ENCODE results near the gene TDRD12.

TDRD12 gene

GRCh38 chr19:32800191-32800590, 80.6 kb downstream of the TDRD12 start:
- FAIRE-seq = no peak
- DNase-seq (ENCODE audit: insufficient read length, low spot score) = no peak

DNA sequence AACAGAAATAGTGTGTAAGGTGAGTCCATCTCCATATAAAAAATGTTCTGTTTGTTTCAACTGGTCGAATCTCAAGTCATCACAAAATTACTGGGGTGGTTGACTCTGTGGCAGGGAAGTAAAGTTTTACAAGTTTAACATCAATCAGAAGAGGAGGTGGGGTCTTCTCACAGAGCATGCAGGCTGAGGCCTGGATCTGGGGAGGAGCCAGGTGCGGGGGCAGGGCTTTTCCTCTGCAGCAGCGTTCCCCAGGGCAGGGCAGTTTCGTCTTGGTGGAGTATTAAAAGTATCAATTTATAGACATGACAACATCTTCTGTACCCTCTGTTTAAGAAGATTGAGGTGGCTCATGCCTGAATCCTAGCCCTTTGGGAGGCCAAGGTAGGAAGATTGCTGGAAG, 81.2 kb downstream of the TDRD12 start:
- FAIRE-seq (no peak), DNase-seq (ENCODE audit: insufficient read length, low spot score) (no peak)

- DNase-seq (ENCODE audit: insufficient read length, low spot score) (no peak), FAIRE-seq (no peak)
These were observed 83.3 kb downstream of the TDRD12 start for GRCh38 chr19:32802840-32803239.

GRCh38 chr19:32808236-32808635, 88.7 kb downstream of the TDRD12 start:
- FAIRE-seq = no peak
- DNase-seq (ENCODE audit: insufficient read length, low spot score) = no peak

GRCh38 chr19:32809254-32809653, 89.7 kb downstream of the TDRD12 start:
- no peak for FAIRE-seq
- DNase-seq (ENCODE audit: insufficient read length, low spot score) = no peak

DNA sequence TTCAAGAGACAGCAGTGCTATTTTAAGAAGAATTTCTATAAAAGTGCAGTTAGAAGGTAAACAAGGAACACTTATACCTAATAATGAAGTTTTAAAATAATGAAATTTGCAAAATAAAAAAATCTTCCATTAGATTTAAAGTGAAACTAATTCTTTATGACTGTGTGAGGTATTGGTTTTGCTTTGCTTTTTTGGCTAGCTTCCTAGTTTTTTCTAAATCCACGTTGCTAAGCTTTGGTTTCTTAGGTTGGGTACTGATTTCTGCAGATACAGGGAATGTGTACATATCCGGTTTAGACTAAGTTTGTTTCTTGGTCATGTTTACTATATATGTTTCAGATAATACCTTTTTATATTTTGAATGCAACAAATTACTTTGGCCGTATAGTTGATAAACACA, 90.2 kb downstream of the TDRD12 start:
- DNase-seq (ENCODE audit: insufficient read length, low spot score) (no peak), FAIRE-seq (no peak)

DNA sequence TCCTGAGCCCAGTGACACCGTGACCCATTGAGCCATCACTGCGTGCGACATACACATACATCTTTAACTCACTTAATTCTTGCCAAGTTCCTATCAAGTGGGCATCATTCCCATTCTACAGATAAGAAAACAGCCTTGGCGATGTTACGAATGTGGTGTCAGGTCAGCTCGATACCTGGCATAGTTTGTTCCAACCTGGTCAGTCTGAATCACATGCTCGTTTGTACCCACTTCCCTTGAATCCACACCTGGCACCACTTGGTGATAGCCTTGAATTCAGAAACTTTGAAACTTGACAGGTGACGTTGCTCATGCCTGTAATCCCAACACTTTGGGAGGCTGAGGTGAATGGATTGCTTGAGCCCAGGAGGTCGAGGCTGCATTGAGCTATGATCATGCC, 90.9 kb downstream of the TDRD12 start:
- DNase-seq (ENCODE audit: insufficient read length, low spot score) (no peak), FAIRE-seq (no peak)

DNA sequence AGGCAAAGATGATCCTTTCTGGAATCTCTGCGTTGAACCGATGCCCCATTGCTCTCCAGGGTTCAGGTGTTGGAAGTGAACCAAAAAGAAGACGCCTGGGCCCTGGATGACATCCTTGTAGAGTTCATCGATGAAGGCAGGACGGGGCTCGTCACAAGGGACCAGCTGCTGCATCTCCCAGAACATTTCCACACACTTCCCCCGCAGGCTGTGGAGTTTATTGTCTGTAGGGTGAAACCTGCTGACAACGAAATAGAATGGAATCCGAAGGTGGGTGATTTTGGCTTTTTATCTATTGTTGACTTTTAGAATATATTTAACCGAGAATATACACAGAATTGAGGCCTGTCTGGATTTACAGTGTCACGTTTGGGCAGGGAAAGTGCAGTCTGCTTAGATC, 91.6 kb downstream of the TDRD12 start:
- FAIRE-seq = no peak
- no peak for DNase-seq (ENCODE audit: insufficient read length, low spot score)

DNA sequence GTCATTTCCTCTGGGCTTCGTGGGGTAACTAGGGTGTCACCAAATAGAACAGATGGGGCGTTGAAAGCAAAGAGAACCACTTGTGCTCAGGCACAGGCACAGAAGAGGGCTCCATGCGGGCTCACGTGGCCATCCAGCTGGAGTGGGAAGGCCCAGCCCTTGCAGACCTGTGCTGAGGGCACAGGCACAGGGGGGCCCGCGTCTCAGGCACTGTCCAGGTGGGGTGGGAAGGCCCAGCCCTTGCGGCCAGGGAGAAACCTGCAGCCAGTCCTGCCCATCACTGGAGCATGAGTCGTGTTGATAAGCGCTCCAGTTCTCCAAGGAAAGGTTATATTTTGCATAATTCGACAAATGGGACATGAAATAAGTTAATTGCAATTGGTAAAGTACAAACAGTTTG, 92.5 kb downstream of the TDRD12 start:
- DNase-seq (ENCODE audit: insufficient read length, low spot score) (no peak), FAIRE-seq (no peak)

DNA sequence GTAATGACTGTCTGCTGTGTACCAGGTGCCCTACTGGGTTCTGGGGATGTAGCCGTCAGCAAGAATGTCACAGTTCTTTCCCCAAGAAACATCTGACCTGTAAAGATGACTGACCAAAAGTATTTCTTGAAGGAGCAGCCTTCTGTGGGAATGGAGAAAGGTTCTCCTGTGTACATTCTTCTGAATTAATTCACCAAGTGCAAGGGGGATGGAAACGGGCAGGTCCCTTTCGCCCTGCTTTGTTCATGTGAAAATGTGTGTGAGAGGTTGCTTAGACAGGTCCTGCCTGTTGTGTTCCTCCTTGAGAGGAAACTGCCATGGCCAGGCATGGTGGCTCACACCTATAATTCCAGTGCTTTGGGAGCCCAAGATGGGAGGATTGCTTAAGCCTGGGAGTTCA, 93.0 kb downstream of the TDRD12 start:
- no peak for DNase-seq (ENCODE audit: insufficient read length, low spot score)
- FAIRE-seq = no peak

DNA sequence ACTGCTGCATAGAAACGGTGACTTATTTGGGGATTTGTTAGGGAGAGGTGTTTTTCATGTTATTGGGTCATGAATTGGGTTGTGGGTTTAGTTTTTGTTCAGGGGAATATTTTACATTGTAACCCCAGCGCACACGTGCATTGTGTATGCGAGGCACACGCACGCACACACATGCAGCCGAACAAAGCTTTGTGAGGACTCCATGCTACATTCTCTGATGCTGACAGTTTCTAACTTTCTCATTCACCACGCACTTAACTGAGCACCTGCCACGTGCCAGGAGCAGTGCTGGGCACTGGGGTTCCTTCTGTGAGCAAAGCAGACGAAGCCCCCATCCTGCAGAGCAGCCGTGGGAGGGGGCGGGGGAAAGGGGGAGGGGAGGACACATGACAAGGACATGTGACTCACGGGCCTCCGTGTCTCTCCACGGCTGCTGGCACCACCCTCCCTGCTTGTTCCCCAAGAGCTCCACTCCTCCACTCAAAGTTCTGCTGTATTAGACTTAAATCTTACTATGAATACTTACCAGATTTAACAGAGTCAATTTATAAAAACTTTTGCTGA, 94.4 kb downstream of the TDRD12 start:
- FAIRE-seq (no peak), DNase-seq (ENCODE audit: insufficient read length, low spot score) (no peak)

- FAIRE-seq = no peak
These were observed 95.1 kb downstream of the TDRD12 start for GRCh38 chr19:32814624-32815023.

DNA sequence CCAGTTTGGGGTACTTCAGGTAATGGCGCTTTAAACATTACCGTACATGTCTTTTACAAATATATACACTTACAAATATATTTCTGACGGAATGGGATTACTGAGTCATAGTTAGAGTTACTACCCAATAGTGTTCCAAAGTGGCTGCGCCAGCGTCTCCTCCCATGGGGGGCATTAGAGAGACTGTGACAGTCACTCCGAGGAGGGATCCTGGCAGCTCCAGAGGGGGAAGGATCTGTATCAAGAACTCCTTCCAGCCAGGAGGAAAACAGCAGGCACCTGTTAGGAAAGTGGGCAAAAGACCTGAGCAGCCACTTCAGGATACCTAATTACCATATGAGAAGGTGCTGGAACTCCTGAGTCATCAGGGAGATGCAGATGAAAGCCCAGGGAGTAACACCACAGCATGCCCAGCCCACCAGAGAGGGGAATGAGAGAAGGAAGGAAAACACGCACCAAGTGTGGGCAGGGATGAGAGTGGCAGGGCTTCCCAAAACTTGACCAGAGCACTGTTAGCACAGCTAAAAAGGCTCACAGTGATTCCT, 97.1 kb downstream of the TDRD12 start:
- DNase-seq (ENCODE audit: insufficient read length, low spot score) (no peak), FAIRE-seq (no peak)

More at GRCh38 chr19:32814624-32815023, 95.1 kb downstream of the TDRD12 start:
- no peak for DNase-seq (ENCODE audit: insufficient read length, low spot score)

GRCh38 chr19:32817569-32818476, 98.3 kb downstream of the TDRD12 start:
- DNase-seq (ENCODE audit: insufficient read length, low spot score) = no peak
- no peak for FAIRE-seq

DNA sequence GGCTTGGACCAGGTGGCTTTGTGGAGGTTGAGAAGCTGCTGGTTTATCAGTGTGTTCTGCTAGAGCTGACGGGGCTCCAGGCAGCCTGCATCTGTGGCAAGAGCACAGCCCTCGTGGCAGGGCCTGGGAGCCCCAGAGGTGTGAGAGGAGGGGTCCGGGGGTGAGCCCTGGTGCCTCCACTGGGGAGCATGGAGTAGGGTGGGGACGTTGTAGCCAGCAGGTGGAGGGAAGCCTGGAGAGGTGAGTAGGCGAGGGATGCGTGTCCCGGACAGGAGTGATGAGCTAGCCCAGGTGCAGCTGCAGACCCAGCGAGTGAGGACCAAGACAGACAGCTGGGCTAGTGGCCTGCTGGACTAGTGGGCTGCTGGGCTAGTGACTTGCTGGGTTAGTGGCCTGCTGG, 99.0 kb downstream of the TDRD12 start:
- DNase-seq (ENCODE audit: insufficient read length, low spot score) (no peak), FAIRE-seq (no peak)

DNA sequence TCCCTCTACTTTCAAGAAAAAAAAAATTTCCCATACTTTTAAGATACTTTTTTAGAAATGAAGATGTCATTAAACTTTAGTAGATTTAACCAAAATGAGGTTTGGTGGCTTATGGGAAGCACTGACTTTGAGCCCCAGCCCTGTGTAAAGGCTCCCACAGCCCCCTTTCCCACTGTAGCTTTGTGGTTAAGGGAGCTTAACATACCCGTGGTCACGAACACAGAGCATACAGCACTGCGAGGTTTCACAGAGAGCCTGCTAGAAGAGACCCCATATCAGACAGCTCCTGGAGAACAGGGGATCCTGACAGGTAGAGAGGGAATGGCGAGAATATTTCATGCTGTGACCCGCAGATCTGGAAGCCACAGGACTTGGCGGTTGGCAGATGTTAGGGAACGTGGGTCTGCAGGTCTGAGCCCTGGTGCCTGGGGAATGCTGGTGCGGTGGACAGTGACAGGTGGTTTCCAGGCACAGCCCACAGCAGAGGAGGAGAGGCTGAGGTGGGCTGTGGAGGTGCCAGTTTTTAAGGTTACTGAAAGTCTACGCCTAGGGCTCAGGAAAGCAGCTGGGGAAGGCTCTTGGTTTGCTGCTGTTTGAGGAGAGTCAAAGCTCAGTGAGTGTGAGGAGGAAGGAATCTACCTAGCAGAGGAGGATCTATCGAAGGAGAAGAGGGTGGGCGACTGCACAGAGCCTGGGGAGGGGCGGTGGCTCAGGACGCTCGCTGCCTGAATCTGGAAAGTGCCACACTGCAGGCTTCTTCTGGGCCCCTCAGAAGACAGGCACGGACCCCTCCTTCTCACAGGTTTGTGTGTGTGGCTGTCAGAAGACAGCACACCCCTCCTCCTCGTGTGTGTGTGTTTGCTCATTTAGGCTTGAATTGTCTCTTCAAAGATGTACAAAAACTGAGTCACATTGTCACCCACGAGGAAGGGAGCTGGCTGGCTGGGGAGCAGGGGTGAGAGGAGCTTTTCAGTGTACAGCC, 100.1 kb downstream of the TDRD12 start:
- DNase-seq (ENCODE audit: insufficient read length, low spot score) (no peak), FAIRE-seq (no peak)

DNA sequence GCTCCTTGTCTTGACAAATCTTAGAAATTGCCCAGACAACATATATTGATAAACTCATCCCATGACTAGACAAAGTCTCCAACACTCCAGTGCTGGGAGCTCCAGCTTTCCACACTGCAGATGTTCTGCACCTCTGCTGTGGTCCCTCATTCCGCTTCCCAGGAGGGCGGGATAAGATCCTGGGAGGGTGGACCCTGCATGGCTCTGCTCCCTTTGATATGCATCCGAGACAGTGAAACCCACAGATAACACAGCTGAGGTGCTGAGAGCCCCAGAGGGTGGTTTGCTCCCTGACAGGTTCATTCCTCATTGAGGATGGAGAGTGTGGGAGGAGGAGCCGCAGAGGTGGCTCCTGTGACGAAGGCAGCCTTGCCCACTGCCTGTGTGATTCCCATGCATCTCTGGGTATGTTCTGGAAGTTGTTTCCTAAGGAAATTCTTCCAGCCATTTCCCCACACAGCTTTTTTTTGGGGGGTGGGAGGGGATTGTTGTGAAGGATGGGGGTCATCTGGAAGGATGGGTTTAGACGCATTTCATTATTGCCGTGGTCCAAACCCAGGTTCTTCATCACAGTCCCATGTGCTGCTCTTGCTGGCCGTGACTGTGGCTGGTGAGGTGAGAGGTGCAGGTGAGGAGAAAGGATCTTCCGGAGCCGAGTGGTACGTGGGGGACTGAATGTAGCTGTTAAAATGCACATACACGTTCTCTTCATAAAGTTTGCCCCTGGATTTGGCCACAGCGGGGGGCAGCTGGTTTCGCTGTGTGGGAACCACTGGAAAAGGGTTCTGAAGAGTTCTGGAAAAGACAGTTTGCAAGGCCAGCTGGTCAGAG, 103.6 kb downstream of the TDRD12 start:
- no peak for FAIRE-seq
- no peak for DNase-seq (ENCODE audit: insufficient read length, low spot score)

DNA sequence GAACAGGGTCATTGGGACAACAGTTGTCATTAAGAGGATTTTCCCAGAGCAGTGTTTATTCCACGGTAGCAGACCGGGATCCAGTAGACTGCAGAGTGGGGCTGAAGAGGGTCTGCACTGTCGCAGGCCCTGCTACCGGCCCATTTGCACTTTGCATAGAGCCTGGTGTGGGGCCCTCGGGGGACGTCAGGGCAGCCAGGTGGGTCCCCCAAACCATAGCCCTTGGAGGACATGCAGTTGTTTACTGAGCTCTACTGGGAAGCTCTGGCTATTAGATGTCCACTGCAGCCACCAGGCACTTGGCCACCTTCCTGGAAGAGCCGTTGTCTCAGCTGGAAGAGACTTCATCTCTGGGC, 104.2 kb downstream of the TDRD12 start:
- FAIRE-seq (no peak), DNase-seq (ENCODE audit: insufficient read length, low spot score) (no peak)

DNA sequence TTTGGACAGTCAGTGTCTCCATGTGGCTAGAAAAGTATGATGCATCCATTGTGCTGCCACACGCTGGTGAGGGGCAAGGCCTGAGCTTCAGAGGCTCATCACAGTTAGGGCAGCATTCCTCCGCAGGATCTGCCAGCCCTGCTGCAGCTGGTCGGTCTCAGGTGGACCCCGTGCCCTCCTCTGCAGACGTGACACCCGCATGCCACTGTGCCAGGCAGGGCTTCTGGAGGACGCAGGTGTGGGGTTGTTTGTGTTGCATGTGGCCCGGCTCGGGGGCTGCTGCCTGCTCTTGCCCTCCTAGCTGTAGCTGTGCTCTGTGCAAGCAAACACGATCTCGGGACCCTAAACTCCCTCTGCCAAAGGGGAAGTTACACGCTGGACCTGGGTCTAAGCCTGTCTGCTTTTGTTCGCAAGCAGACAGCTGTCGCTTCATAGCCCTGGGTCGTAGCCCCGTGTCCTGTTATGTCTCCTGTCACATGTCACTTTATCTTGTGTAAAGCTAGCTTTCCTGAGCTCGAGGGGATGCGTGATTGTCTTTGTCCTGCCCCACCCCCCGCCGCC, 104.7 kb downstream of the TDRD12 start:
- no peak for DNase-seq (ENCODE audit: insufficient read length, low spot score)
- FAIRE-seq = no peak

Data from GM19239 (cell line).